Parathyroid adenoma (tissue), 2 donors: ENCODE data around the gene CREBRF.

Experiments used
- H2AFZ ChIP-seq: fragments of 300-600 bp; sonication (generic); one replicate; pipeline ENCODE4 v1.7.0; 2017; ENCODE audit warnings: antibody characterized with exemption, mild to moderate bottlenecking
- H3K27ac ChIP-seq: fragments of 300-600 bp; sonication (generic); one replicate; pipeline ENCODE4 v1.7.0; 2017
- H3K27me3 ChIP-seq: fragments of 300-600 bp; sonication (generic); one replicate; pipeline ENCODE4 v1.7.0; 2017; ENCODE audit warnings: low read length; ENCODE audit not compliant: control insufficient read depth, insufficient read depth
- H3K36me3 ChIP-seq: fragments of 300-600 bp; sonication (generic); one replicate; pipeline ENCODE4 v1.7.0; 2017; ENCODE audit warnings: low read length; ENCODE audit not compliant: control insufficient read depth, insufficient read depth
- H3K4me1 ChIP-seq: fragments of 300-600 bp; sonication (generic); one replicate; pipeline ENCODE4 v1.7.0; 2017; ENCODE audit warnings: control low read depth
- H3K4me2 ChIP-seq: fragments of 300-600 bp; sonication (generic); one replicate; pipeline ENCODE4 v1.7.0; 2017; ENCODE audit warnings: low read length
- H3K4me3 ChIP-seq: fragments of 300-600 bp; sonication (generic); one replicate; pipeline ENCODE4 v1.7.0; 2017; ENCODE audit warnings: low read depth, low read length
- H3K79me2 ChIP-seq: fragments of 300-600 bp; sonication (generic); one replicate; pipeline ENCODE4 v1.7.0; 2017; ENCODE audit warnings: control low read depth
- H3K9ac ChIP-seq: fragments of 300-600 bp; sonication (generic); one replicate; pipeline ENCODE4 v1.7.0; 2017; ENCODE audit warnings: mild to moderate bottlenecking
- H3K9me3 ChIP-seq: fragments of 300-600 bp; sonication (generic); one replicate; pipeline ENCODE4 v1.7.0; 2017; ENCODE audit warnings: low read length; ENCODE audit not compliant: control insufficient read depth
- TF ChIP-seq, protein P1 (sequence below): fragments of 300-600 bp; sonication (generic); IDR thresholded peaks from one replicate; pipeline ENCODE4 v1.7.0; 2017; ENCODE audit warnings: antibody characterized with exemption, mild to moderate bottlenecking
- donor health status: primary hyperparathyroidism.

CREBRF gene

DNA sequence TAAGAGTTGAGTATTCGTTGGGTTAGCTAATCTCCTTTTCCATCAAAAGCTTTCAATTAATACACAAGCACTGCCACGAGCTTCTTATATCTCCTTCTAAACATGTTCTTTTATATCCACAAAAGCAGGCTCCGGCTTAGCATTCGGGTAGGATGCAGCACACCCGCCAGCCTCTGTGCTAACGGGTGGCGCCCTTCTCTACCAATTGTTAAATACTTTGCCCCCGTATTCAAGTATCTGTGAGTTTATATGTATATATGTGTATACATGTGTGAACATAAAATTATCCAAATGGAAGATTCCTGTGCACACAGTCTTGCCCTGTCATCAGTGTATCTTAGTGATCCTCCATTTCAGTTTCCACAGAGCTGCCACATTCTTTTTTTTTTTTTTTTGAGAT lies 116.0 kb downstream of the CREBRF start:
- Histone ChIP-seq H2AFZ (no peak overlapping the region), H3K79me2 (no peaks in the 10 kb centered on the region), H3K4me1 (no peaks in the 10 kb centered on the region), H3K9me3 (no peaks in the 10 kb centered on the region), H3K4me2 (no peak overlapping the region), H3K36me3 (no peaks in the 10 kb centered on the region), H3K9ac (no peak overlapping the region), H3K27me3 (no peaks in the 10 kb centered on the region), H3K27ac (no peak overlapping the region), H3K4me3 (no peak overlapping the region)
- TF ChIP-seq, protein P1, sequence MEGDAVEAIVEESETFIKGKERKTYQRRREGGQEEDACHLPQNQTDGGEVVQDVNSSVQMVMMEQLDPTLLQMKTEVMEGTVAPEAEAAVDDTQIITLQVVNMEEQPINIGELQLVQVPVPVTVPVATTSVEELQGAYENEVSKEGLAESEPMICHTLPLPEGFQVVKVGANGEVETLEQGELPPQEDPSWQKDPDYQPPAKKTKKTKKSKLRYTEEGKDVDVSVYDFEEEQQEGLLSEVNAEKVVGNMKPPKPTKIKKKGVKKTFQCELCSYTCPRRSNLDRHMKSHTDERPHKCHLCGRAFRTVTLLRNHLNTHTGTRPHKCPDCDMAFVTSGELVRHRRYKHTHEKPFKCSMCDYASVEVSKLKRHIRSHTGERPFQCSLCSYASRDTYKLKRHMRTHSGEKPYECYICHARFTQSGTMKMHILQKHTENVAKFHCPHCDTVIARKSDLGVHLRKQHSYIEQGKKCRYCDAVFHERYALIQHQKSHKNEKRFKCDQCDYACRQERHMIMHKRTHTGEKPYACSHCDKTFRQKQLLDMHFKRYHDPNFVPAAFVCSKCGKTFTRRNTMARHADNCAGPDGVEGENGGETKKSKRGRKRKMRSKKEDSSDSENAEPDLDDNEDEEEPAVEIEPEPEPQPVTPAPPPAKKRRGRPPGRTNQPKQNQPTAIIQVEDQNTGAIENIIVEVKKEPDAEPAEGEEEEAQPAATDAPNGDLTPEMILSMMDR = no peak

DNA sequence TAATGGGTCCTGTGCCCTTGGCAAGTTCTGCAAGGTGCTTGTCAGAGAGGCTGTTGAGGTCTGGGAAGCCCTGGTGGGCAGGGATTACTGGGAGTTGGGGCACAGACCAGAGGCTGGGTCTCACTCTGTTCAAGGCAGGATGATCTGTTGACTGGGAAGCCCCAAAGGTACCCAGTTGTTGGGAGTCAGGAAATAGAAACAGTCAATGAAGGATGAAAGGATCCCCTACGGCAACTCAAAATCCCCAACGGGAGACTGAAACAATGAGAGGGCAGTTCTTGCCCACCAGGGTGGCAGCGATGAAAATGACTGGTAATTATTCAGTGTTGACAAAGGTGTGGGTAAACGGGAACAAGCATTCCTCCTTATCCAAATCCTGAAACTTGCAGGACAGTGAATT lies 119.4 kb downstream of the CREBRF start:
- Histone ChIP-seq H3K4me1 (no peaks in the 10 kb centered on the region), H3K9ac (no peak overlapping the region), H2AFZ (no peak overlapping the region), H3K27me3 (no peaks in the 10 kb centered on the region), H3K36me3 (no peaks in the 10 kb centered on the region), H3K79me2 (no peaks in the 10 kb centered on the region), H3K4me3 (no peak overlapping the region), H3K4me2 (no peak overlapping the region), H3K27ac (no peak overlapping the region), H3K9me3 (no peaks in the 10 kb centered on the region)
- TF ChIP-seq, protein P1 = no peak

DNA sequence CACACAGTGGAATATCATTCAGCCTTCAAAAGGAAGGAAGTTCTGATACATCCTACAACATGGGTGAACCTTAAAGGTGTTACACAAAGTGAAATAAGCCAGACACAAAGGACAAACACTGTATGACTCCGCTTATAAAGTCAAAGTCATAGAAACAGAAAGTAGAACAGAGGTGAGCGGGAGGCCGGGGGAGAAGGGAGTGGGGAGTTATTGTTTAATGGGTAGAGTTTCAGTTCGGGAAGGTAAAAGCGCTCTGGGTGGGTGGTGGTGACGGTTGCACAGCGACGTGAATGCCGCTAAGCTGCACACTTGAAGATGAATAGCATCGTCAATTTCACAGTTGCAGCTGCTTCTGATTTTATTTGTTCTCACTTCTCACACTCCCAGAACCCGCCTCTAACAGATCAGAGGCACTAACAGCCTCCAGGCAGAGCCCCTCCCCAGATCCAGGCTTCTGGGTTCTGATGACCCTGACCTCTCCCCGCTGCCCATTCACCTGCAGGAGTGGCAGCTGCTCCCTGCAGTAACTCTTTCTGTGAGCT lies 122.3 kb downstream of the CREBRF start:
- H3K4me2 ChIP-seq = no peak overlapping the region
- no peaks in the 10 kb centered on the region for H3K4me1 ChIP-seq
- H3K36me3 ChIP-seq = no peaks in the 10 kb centered on the region
- H3K9me3 ChIP-seq = no peaks in the 10 kb centered on the region
- no peaks in the 10 kb centered on the region for H3K27me3 ChIP-seq
- H3K79me2 ChIP-seq = no peaks in the 10 kb centered on the region
- H3K4me3 ChIP-seq = no peak overlapping the region
- H3K27ac ChIP-seq = no peak overlapping the region
- H2AFZ ChIP-seq = no peak overlapping the region
- TF ChIP-seq, protein P1 = no peak
- no peak overlapping the region for H3K9ac ChIP-seq

DNA sequence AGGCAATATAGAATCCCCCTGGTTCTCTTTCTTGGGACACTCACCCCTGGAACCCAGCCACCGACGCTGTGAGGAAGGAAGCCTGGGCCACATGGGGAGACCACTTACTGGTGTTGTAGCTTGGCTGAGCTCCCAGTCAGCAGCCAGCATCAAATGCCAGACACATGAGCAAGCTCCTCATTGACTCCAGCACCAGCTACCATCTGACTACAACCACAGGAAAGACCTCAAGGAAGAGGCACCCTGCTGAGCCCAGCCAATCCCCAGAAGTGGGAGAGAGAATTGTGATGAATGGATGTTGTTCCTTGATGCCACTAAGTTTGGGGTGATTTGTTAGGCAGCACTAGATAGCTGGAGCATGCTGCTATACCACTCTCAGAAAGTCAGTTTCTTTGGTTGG lies 124.2 kb downstream of the CREBRF start:
- Histone ChIP-seq H3K4me2 (no peak overlapping the region), H3K36me3 (no peaks in the 10 kb centered on the region), H3K9me3 (no peaks in the 10 kb centered on the region), H3K9ac (no peak overlapping the region), H3K79me2 (no peaks in the 10 kb centered on the region), H3K27ac (no peak overlapping the region), H2AFZ (no peak overlapping the region), H3K27me3 (no peaks in the 10 kb centered on the region), H3K4me3 (no peak overlapping the region), H3K4me1 (no peaks in the 10 kb centered on the region)
- TF ChIP-seq, protein P1 = no peak

DNA sequence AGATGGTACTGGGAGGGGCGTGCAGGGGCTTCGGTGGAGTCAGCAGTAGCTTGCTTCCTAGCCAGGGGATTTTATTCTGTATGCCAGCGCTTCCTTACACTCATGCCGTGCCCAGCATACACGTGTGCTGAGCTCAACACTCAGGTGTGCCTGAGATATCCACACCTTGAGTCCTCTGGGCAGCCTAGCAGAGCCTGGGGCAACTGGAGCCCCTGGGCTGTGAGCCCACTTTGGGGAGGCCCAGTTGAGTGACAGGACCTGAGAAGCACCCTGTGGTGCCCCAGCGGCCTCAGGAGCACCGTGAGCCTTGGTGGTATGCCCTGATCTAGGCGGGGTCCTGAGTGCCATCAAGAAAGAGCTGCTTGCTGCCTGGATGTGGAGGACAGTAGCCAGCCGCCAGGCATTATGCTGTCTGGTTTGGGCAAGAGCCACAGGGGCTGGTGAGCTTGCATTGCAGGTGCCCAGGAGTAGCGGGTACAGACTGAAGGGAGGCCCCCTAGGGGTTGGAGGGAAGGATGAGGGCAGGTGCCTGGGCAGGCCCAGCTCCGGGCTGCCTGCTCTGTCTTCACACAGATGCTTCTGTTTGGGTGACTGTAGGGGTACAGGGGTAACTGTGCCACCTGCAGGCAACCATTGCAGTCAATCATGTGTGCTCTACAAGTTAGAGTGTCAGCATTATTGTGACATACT lies 131.0 kb downstream of the CREBRF start:
- TF ChIP-seq, protein P1 = no peak
- Histone ChIP-seq H3K4me3 (no peak overlapping the region), H3K4me2 (no peak overlapping the region), H2AFZ (no peak overlapping the region), H3K9ac (no peak overlapping the region), H3K4me1 (no peaks in the 10 kb centered on the region), H3K9me3 (no peaks in the 10 kb centered on the region), H3K79me2 (no peaks in the 10 kb centered on the region), H3K27ac (no peak overlapping the region), H3K36me3 (no peaks in the 10 kb centered on the region), H3K27me3 (no peaks in the 10 kb centered on the region)
